Kidney glomerular epithelial cell (primary cell): ENCODE measurements around the gene RAB4A.

Experiments used
- DNase-seq: peaks from one replicate; lab custom pipeline; 2025; lab: John Stamatoyannopoulos, UW

The RAB4A gene

DNA sequence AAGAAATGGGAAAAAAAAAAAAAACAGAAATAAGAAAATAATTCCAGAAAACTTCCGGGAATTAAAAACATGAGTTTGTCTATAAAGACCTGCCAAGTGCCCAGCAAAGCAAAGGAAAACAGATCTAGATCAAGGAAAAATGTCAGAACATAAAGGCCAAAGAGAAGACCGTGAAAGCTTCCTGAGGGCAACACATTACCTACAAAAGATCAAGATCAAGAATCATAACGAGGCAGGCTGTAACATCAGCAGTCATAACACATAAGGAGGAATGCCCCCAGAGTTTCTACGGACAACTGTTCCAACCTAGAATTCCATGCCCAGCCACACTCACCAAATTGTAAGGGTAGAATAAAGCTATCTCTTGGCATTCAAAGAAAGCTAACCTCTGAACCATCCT, 68.2 kb downstream of the RAB4A start:
- no peak for DNase-seq

DNA sequence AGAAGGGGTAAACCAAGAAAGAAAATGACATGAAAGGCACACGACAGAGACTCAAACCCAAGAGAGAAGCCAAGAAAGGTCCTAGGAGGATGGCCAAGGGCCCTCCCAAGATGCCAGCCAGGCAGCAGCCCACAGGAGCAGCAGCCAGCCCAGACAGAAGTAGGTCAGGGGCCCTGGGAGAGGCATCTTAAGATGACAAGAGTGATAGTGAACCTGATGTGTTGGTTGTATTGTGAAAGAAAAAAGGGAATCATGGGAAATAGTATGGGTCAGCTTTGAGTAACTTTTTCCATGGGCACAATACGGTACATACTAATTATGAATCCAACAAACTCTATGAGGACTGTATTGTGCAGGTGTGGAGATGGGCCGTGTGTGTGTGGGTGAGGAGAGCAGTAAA, 68.6 kb downstream of the RAB4A start:
- no peak for DNase-seq

DNA sequence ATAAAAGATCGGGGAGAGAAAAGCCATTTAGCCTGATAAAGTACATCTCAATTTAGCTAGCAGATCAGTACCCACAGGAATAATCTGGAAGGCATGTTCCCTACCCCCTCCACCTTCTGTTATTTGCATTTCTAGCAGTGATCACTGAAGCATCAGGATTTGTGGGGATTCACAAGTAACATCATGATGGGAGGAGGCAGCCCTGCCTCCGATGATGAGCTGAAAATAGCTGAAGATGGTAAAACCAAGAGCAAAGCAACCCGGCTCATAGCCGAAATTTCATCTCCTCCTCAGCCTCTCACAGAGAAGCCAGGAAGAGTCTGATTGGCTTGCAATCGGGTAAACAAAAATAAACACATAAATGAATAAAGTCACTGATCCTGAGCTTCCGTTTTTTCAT, 69.6 kb downstream of the RAB4A start:
- no peak for DNase-seq

DNA sequence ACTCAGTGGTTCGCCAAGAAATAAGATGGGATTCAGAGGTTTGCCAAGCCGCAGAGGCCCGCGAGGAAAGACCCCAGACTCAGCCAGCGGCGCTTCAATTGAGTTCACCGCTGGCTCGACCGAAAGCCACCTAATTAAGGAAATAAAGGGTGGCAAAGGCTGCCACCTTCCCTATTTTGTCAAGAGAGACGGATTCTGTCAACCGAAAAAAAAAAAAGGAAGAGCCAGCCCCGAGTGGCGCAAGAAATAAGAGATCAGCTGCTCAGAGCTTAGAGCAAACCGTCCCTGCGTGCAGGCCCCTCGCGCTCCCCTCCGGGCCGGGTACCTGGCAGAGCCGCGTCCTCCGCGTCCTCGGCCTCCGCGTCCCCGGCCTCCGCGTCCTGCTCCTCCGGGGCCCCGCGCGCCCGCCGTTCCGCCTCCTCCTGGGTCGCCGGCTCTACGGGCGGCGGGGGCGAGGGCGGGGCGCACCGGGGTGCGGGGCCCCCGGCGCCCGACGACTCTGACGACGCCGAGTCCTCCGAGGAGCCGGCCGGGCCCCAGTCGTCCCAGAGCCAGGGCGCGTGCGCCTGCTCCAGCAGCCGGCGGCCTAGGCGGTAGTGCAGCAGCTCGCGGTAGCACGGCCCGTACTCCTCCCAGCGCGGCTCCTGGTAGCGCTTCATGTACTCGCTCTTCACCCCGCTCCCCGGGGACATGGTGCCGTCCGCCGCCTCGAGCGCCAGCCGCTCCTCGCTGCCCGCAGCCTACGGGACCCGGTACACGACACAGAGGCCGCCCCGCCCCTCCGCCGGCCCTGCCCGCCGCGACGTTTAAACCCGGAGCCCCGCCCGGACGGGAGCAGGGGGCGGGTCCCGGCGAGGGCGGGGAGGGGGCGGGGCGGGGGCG, 71.1 kb downstream of the RAB4A start:
- DNase-seq: peak; percentile 42

DNA sequence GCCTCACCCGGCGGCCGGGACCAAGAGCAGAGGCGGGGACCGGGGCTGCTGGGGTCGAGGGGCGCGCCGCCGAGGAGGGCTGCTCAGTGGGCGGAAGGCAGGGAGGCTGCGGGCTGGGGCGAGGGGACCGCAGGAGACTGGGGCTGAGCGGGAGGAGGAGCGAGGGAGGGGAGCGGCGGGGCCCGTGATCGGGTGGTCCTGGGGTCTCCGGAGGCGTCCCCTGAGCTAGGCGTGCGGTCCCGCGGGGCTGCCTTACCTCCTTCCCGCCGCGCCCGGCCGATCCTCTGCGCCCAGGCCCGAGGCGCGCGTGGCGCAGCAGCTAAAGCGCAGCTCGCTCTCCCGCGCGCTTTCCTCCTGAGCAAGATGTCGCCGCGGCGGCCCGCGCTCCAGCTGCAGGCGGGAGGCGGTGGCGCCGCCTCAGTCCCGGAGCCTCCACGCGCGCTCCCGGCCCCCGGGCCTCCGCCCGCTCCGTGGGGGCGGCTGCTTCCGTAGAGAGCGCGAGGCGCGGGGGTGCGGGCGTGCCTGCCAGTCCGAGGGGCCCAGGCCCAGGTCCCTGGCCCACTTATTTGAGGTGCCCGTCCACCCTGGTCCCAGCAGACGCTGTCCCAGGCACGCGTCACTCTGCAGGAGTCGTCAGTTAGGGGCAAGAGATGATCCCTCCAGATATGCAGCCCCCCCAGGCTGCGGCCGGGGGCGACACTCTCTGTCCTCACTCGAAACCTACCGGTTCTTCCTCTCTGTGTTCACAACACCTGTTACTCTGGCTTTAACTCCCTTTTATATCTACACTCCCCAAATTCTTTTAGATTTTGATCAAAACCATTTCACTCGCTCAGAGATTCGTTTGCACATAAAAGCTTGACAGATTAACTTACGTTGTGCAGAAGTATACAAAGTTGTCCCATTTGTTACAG, 72.0 kb downstream of the RAB4A start, which contains the start of gene CCSAP:
TSS of gene CCSAP (minus strand) at position 392 of the 914 bp plus-strand sequence. CDS start 582 bp downstream, outside the sequence.
- DNase-seq: no peak

DNA sequence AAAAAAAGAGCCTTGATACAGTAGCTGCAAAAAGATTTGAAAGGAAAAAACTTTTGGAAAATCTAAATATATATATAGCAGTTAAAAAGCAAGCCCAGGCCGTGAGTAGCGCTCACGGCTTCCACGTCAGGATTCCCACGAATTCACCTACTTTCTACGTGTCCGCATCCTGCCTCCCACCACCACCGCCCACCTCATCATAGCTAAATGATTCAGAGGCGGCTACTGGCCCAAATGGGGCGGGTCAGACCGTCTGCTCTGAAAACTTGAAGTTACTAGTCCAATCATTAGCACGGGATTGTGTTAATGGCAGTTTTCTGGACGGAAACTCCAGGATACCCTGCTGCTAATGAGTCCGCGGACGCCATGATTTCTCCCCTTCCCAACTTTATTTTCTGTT, 73.2 kb downstream of the RAB4A start:
- DNase-seq: no peak

DNA sequence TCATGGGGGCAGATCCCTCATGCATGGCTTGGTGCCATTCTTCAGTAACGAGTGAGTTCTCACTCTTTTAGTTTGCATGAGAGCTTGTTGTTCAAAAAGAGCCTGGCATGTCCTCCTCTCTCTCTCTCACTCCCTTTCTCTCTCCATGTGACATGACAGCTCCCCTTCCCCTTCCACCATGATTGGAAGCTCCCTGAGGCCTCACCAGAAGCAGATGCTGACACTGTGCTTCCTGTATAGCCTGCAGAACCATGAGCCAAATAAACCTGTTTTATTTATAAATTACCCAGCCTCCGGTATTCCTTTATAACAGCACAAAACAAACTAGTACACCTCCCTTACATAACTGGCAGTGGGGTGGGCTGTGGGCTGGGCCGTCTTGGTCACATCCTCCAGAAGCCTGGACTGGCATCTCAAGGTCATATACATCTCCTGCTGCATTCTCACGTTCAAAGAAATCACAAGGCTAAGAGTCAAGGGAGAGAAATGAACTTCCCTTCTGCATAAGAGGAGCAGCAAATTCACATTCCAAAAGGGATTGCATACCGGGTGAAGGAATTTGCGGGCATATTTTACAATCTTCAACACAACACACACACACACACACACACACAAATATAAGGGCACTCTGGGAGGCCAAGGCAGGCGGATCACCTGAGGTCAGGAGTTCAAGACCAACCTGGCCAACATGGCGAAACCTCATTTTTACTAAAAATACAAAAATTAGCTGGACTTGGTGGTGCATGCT, 74.2 kb downstream of the RAB4A start:
- no peak for DNase-seq

DNA sequence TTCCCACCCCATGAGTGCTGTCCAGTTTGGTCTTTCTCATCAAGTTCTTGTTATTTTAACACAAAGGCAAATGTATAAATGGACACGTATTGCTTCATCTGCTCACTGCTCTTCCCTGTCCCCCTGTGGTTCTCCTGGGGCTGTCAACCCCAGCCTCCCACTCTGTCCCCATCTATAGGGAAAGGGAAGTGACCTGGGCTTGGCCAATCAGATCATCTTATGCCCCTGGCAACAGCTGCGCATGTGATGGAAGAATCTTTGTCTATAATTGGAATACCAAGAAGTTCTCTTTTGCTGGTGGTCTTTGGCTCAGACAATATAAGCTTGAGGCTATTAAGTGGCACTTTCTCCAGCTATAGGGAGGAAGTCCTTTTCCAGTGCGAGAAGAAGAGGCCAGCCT, 76.6 kb downstream of the RAB4A start:
- DNase-seq: no peak

DNA sequence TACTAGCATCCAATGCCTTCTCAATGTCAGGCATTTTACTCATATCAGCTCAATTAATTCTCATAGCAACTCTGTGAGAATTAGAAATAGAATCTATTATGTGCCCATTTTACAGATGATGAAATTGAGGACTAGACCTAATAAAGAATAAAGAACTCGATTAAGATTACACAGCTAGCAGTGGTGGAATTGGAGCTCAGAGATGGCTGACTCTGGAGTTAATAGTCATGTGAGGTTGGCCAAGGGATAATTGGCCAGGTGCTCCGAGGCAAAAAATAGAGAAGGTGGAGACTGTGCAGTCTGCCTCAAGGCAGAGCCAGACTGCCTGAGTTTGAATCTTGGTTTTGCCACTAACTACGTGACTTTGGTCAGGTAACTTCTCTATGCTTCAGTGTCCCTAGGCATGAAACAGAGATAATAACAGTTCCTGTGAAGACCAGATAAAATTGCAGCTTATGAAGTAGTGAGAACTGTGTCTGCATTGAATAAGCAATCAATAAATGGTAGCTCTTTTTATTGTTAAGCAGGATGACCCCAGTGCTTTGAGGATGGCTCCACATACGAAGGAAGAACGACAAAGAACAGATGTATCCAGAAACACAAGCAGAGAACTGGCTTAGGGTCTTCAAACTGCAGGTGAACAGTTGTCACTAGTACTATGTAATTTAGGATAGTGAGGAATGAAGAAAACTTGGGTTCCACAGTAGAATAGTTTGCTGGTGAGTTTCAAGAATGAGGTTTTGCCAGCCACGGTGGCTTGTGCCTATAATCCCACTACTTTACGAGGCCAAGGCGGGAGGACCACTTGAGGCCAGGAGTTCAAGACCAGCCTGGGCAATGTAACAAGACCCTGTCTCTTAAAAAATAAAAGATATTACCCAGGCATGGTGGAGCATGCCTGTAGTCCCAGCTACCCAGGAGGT, 78.8 kb downstream of the RAB4A start:
- no peak for DNase-seq

DNA sequence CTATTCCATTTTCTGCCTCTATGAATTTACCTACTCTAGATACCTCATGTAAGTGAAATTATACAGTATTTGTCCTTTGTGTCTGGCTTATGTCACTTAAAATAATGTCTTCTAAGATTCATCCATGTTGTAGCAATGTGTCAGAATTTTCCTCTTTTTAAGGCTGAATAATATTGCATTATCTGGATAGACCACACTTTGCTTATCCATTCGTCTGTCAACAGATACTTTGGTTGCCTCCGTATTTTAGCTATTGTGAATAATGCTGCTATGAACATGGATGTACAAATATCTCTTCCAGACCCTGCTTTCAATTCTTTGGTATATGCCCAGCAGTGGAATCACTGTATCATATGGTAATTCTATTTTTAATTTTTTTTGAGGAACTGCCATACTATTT, 82.1 kb downstream of the RAB4A start:
- DNase-seq: no peak

DNA sequence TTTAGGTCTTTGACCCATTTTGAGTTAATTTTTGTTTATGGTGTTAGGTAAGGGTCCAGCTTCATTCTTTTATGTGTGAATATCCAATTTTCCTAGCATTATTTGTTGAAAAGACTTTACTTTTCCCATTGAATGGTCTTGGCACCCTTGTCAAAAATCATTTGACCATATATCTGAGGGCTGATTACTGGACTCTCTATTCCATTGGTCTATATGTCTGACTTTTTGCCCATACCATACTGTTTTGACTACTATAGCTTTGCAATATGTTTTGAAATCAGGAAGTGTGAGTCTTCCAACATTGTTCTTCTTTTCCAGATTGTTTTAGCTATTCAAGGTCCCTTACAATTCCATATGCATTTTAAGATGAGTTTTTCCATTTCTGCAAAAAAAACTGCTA, 83.3 kb downstream of the RAB4A start:
- no peak for DNase-seq
